Osteoblast (primary cell): ENCODE results near the gene PLET1. TPM values are rescaled to one million over a fixed set of nuclear protein-coding genes. Genes with fewer than 3 reads are reported as not detected.
A peak's percentile ranks its signal among the peaks of the same experiment; 100 is the strongest.

ENCODE experiments used
- DNase-seq: peaks from one replicate; pipeline ENCODE4 v3.0.0; 2011; ENCODE audit warnings: low spot score, mixed read lengths; ENCODE audit not compliant: insufficient read length; ENCODE audit errors: missing footprints
- H2AFZ ChIP-seq: 2 replicates; pipeline ENCODE4 v1.6.0; 2011; ENCODE audit warnings: mild to moderate bottlenecking, low read length
- H3K27ac ChIP-seq: 2 replicates; pipeline ENCODE4 v1.5.1; 2011; ENCODE audit warnings: mild to moderate bottlenecking, low read depth, low read length, moderate library complexity
- H3K27me3 ChIP-seq: 2 replicates; pipeline ENCODE4 v1.6.0; 2012; ENCODE audit warnings: mild to moderate bottlenecking, control low read depth, inconsistent platforms, low read length, moderate library complexity; ENCODE audit not compliant: insufficient read depth
- H3K36me3 ChIP-seq: 2 replicates; pipeline ENCODE4 v1.5.1; 2011; ENCODE audit warnings: mild to moderate bottlenecking, low read length, control low read depth, moderate library complexity; ENCODE audit not compliant: insufficient read depth
- H3K4me1 ChIP-seq: 2 replicates; pipeline ENCODE4 v1.5.1; 2011; ENCODE audit warnings: mild to moderate bottlenecking, low read length, control low read depth, moderate library complexity; ENCODE audit not compliant: insufficient read depth
- H3K4me2 ChIP-seq: 2 replicates; pipeline ENCODE4 v1.6.0; 2011; ENCODE audit warnings: mild to moderate bottlenecking, low read length; ENCODE audit not compliant: insufficient read depth
- H3K4me3 ChIP-seq: fragments of 200-600 bp; sonication (generic); 3 replicates; pipeline ENCODE4 v1.5.1; 2012; ENCODE audit warnings: mild to moderate bottlenecking, low read length, inconsistent platforms; ENCODE audit not compliant: insufficient read depth
- H3K79me2 ChIP-seq: 2 replicates; pipeline ENCODE4 v1.6.0; 2012; ENCODE audit warnings: mild to moderate bottlenecking, low read length, control low read depth, inconsistent platforms; ENCODE audit not compliant: insufficient read depth
- H3K9me3 ChIP-seq: 2 replicates; pipeline ENCODE4 v1.5.1; 2011; ENCODE audit warnings: low read depth, low read length, control low read depth
- H4K20me1 ChIP-seq: 2 replicates; pipeline ENCODE4 v1.6.0; 2012; ENCODE audit warnings: mild to moderate bottlenecking, low read length, control low read depth; ENCODE audit not compliant: insufficient read depth
- total RNA-seq: library from RNA; depleted of rRNA; stranded (reverse); fragments of >200 nt; gene quantifications from 2 replicates; pipeline ENCODE4 v1.2.3, GENCODE V29; 2012
- TF ChIP-seq, protein P1 (sequence below): IDR thresholded peaks from 2 replicates; pipeline ENCODE4 v1.5.1; 2011; ENCODE audit warnings: mild to moderate bottlenecking, low read depth, low read length, moderate library complexity; ENCODE audit errors: extremely low read depth

Gene PLET1
- total RNA-seq, 1 donor: not detected

DNA sequence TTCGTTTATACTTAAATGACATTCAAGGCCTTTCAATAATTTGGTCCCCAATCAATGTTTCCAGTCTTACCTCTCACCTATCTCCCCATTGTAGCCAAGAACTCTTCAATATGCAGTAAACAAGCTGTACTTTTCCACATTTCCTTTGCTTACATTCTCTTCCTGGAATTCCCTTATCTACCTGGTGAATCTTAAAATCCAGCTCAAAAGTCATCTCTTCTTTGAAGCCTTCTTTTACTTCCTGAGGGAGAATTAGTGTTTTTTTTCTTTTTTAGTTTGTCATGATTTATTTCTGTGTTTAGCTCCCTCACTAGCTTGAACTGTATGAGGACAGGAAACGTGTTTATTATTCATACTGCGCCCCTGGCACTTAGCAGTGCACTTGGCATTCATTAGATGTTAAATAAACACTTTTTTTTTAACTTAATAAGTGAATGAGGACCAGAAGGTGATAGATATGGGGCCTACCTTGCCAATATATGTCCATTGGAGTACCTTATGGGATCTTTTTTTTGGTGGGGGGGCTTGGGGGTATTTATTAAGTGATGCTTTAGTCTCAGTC lies 39.3 kb downstream of the PLET1 start:
- no peaks in the 10 kb centered on the region for H3K9me3 ChIP-seq
- no peak overlapping the region for H3K27ac ChIP-seq
- DNase-seq: no peak
- H3K4me1 ChIP-seq: no peaks in the 10 kb centered on the region
- peaks cover 2% of the 10 kb centered on the region for H3K79me2 ChIP-seq
- H3K36me3 ChIP-seq: no peaks in the 10 kb centered on the region
- no peak overlapping the region for H2AFZ ChIP-seq
- no peaks in the 10 kb centered on the region for H4K20me1 ChIP-seq
- no peak overlapping the region for H3K4me2 ChIP-seq
- no peaks in the 10 kb centered on the region for H3K27me3 ChIP-seq
- TF ChIP-seq, protein P1, sequence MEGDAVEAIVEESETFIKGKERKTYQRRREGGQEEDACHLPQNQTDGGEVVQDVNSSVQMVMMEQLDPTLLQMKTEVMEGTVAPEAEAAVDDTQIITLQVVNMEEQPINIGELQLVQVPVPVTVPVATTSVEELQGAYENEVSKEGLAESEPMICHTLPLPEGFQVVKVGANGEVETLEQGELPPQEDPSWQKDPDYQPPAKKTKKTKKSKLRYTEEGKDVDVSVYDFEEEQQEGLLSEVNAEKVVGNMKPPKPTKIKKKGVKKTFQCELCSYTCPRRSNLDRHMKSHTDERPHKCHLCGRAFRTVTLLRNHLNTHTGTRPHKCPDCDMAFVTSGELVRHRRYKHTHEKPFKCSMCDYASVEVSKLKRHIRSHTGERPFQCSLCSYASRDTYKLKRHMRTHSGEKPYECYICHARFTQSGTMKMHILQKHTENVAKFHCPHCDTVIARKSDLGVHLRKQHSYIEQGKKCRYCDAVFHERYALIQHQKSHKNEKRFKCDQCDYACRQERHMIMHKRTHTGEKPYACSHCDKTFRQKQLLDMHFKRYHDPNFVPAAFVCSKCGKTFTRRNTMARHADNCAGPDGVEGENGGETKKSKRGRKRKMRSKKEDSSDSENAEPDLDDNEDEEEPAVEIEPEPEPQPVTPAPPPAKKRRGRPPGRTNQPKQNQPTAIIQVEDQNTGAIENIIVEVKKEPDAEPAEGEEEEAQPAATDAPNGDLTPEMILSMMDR: no peak
- H3K4me3 ChIP-seq: no peak overlapping the region

DNA sequence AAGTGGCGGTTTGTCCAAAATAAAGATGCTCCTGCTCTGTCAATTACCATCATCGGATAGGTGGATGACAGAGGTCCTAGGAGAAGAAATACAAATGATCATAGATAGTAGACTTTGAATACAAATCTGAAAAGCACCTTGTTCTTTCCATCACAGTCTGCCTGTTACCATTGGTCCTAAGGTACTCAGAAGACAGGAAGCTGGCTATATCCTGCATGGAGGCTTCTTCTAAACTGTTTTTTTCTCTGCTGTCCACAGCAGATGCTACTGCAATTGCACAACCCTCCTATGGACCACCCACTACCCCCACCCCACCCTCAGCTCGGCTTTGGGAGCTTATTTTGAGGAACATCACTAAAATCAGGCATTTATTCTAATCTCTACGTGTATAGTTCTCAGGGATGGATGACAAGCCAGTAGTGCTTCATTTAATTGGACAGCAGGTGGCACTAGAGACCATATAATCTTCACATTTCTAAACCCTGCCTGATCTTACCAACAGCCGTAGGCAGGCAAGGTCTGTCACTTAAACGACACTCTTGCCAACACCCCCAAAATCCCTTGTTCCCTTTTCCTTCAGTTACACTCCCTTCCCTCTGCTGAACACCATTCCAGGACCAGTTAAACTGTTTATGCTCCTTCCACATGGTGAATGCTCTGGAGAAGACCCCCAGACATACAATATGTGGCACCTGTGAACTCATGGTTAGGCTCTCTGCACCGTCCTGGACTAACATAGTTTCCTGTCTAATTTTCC lies 41.0 kb downstream of the PLET1 start:
- no peak for DNase-seq
- Histone ChIP-seq H3K9me3 (no peaks in the 10 kb centered on the region), H3K27me3 (no peaks in the 10 kb centered on the region), H3K79me2 (no peaks in the 10 kb centered on the region), H4K20me1 (no peaks in the 10 kb centered on the region), H3K36me3 (no peaks in the 10 kb centered on the region), H3K27ac (no peak overlapping the region), H3K4me3 (no peak overlapping the region), H3K4me2 (no peak overlapping the region), H2AFZ (peak overlapping the region; percentile 46), H3K4me1 (no peaks in the 10 kb centered on the region)
- TF ChIP-seq, protein P1: peak; percentile 79

DNA sequence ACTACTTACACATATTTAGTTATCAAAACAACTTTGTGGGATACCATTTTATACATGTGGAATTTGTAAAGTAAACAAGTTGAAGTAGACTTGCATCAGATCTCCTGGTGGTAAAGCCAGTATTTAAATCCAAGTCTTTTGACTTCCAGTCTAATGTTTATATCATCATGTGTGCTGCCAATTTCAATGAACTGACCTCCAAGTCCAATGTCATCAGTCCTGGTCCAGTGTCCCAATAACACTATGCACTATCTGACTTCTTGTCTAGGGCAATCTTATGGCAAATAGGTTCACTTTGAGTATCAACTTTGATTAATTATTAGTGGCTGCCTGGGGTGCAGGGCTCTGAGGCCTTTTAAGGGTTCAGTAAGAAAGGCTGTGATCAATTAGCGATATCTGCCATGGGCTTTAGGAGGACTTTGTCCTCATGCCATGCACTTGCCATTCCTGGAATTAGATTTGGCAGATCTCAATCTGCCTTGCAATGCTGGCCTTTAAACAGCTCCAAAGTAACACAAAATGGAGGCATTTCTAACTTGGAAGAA lies 44.0 kb downstream of the PLET1 start:
- Histone ChIP-seq H3K4me3 (no peak overlapping the region), H3K4me1 (no peaks in the 10 kb centered on the region), H4K20me1 (no peaks in the 10 kb centered on the region), H3K36me3 (no peaks in the 10 kb centered on the region), H3K27me3 (no peaks in the 10 kb centered on the region), H3K9me3 (no peaks in the 10 kb centered on the region), H3K27ac (no peak overlapping the region), H3K79me2 (no peaks in the 10 kb centered on the region), H3K4me2 (no peak overlapping the region), H2AFZ (no peak overlapping the region)
- TF ChIP-seq, protein P1: no peak
- no peak for DNase-seq

DNA sequence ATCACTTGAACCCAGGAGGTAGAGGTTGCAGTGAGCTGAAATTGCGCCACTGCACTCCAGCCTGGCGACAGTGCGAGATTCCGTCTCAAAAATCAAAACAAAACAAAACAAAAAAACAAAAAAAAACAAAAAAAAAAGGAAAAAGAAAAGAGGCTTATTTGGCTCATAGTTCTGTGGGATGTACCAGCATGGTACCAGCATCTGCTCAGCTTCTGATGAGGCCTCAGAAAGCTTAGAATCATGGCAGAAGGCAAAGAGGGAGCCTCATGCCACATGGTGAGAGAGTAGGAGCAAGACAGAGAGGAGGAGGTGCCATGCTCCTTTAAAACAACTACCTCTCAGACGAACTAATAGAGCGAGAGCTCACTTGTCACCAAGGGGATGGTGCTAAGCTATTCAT lies 45.0 kb downstream of the PLET1 start:
- H2AFZ ChIP-seq: no peak overlapping the region
- H3K27me3 ChIP-seq: no peaks in the 10 kb centered on the region
- H3K9me3 ChIP-seq: no peaks in the 10 kb centered on the region
- TF ChIP-seq, protein P1: no peak
- H3K4me2 ChIP-seq: no peak overlapping the region
- no peak overlapping the region for H3K27ac ChIP-seq
- H3K79me2 ChIP-seq: no peaks in the 10 kb centered on the region
- no peaks in the 10 kb centered on the region for H4K20me1 ChIP-seq
- no peaks in the 10 kb centered on the region for H3K4me1 ChIP-seq
- no peak overlapping the region for H3K4me3 ChIP-seq
- no peak for DNase-seq
- H3K36me3 ChIP-seq: no peaks in the 10 kb centered on the region
